Anterior cingulate cortex (tissue), 58 donors: ENCODE results near the gene VAMP4.

Experiments
- DNase-seq, 58 donors: peaks; one replicate each; lab custom pipeline; 2025; lab: John Stamatoyannopoulos, UW

Gene VAMP4

GRCh38 chr1:171654942-171655745 is 86.7 kb downstream of the VAMP4 start:
- DNase-seq: peak in 12 of 58 donors; percentile 2 to 27 (median 6)

- DNase-seq: no peak
Measured at GRCh38 chr1:171654201-171654941, 87.5 kb downstream of the VAMP4 start.

- DNase-seq: no peak
Measured at GRCh38 chr1:171653796-171654195, 88.1 kb downstream of the VAMP4 start.

- DNase-seq: no peak
Measured at GRCh38 chr1:171652234-171652822, 89.5 kb downstream of the VAMP4 start, which contains the start of gene MYOC. Gene MYOC (minus strand): TSS chr1:171652688. CDS start chr1:171652611, 77 bp downstream.
